HTR-8/SVneo (cell line): Measurements from ENCODE around the gene TAF6.

ENCODE experiments used
- DNase-seq: peaks from one replicate; pipeline ENCODE4 v3.0.0; 2011; ENCODE audit warnings: low spot score, mixed read lengths; ENCODE audit not compliant: insufficient read length
- FAIRE-seq: peaks from 2 replicates; lab custom pipeline; 2011; peaks lifted over from hg19 to GRCh38; lab: Jason Lieb, UNC

Gene TAF6

GRCh38 chr7:100119072-100119969 is at the start of gene TAF6, which contains the start of gene CNPY4:
TSS of gene TAF6 (minus strand) at chr7:100119358. CDS start at chr7:100114209, 5,149 bp downstream.
TSS of gene CNPY4 (plus strand) at chr7:100119634. CDS start at chr7:100119745, 111 bp downstream.
- DNase-seq (peak; percentile 97), FAIRE-seq (no peak)

GRCh38 chr7:100167912-100168323 is 48.8 kb upstream of the TAF6 start:
- DNase-seq (no peak), FAIRE-seq (no peak)

- FAIRE-seq (no peak), DNase-seq (no peak)
These were observed 48.1 kb upstream of the TAF6 start for GRCh38 chr7:100166970-100167911.

- FAIRE-seq (no peak), DNase-seq (no peak)
These were observed 47.3 kb upstream of the TAF6 start for GRCh38 chr7:100166317-100166940.

GRCh38 chr7:100163871-100164270 is 44.7 kb upstream of the TAF6 start:
- FAIRE-seq: no peak
- no peak for DNase-seq

GRCh38 chr7:100163006-100163531 is 43.9 kb upstream of the TAF6 start:
- DNase-seq (no peak), FAIRE-seq (no peak)

GRCh38 chr7:100160067-100160466 is 40.9 kb upstream of the TAF6 start:
- DNase-seq: no peak
- FAIRE-seq: no peak

GRCh38 chr7:100159099-100159623 is 40.0 kb upstream of the TAF6 start:
- FAIRE-seq (no peak), DNase-seq (no peak)

GRCh38 chr7:100158229-100159098 is 39.3 kb upstream of the TAF6 start, which contains the start of gene TRAPPC14:
TSS of gene TRAPPC14 (minus strand) at chr7:100158723. CDS start at chr7:100158499, 224 bp downstream.
- FAIRE-seq: no peak
- DNase-seq: peak; percentile 90

- FAIRE-seq: no peak
- DNase-seq: no peak
These were observed 38.4 kb upstream of the TAF6 start for GRCh38 chr7:100157334-100158228.

- DNase-seq: no peak
- FAIRE-seq: no peak
These were observed 37.8 kb upstream of the TAF6 start for GRCh38 chr7:100157069-100157333.

- DNase-seq (no peak), FAIRE-seq (no peak)
These were observed 37.3 kb upstream of the TAF6 start for GRCh38 chr7:100156331-100157068.

GRCh38 chr7:100155553-100156317 is 36.6 kb upstream of the TAF6 start:
- FAIRE-seq (no peak), DNase-seq (no peak)

- FAIRE-seq: no peak
These were observed 35.7 kb upstream of the TAF6 start for GRCh38 chr7:100154651-100155491.

GRCh38 chr7:100153708-100154535 is 34.8 kb upstream of the TAF6 start:
- DNase-seq: no peak
- FAIRE-seq: no peak

More at GRCh38 chr7:100154651-100155491, 35.7 kb upstream of the TAF6 start:
- DNase-seq: no peak
